NCI-H1694 (cell line): ENCODE data around the gene UFD1.
"Not testable (repeated sequence)": the region's sequence is repeated elsewhere in the genome, so short reads cannot be mapped to it uniquely, and the experiment has no call there.

Experiments
- DNase-seq: peaks from one replicate; lab custom pipeline; 2025; lab: John Stamatoyannopoulos, UW

Gene UFD1

GRCh38 chr22:19448739-19449421, 30.1 kb downstream of the UFD1 start:
- no peak for DNase-seq

- peak; percentile 40 for DNase-seq
Observed at GRCh38 chr22:19448076-19448607, 30.9 kb downstream of the UFD1 start.

- DNase-seq: peak; percentile 87
Observed at GRCh38 chr22:19447330-19448075, 31.5 kb downstream of the UFD1 start, which contains the start of gene C22orf39. C22orf39 (minus strand) TSS chr22:19447711; CDS start chr22:19447688, 23 bp downstream.

GRCh38 chr22:19446603-19447329, 32.2 kb downstream of the UFD1 start:
- DNase-seq: no peak

GRCh38 chr22:19445279-19445982, 33.6 kb downstream of the UFD1 start:
- not testable (repeated sequence) for DNase-seq

GRCh38 chr22:19443544-19444211, 35.3 kb downstream of the UFD1 start:
- DNase-seq: no peak

- no peak for DNase-seq
Observed at GRCh38 chr22:19442166-19442565, 36.8 kb downstream of the UFD1 start.

GRCh38 chr22:19440411-19441195, 38.4 kb downstream of the UFD1 start:
- DNase-seq: no peak

- DNase-seq: peak; percentile 16
Observed at GRCh38 chr22:19438298-19438697, 40.7 kb downstream of the UFD1 start.

- DNase-seq: not testable (repeated sequence)
Observed at GRCh38 chr22:19436444-19437161, 42.4 kb downstream of the UFD1 start.

- no peak for DNase-seq
Observed at GRCh38 chr22:19434829-19435580, 44.0 kb downstream of the UFD1 start.

GRCh38 chr22:19434401-19434800, 44.6 kb downstream of the UFD1 start:
- no peak for DNase-seq

- DNase-seq: peak; percentile 63
Observed at GRCh38 chr22:19432133-19432851, 46.7 kb downstream of the UFD1 start, which contains the start of gene MRPL40. MRPL40 (plus strand) TSS chr22:19432545; CDS start chr22:19432555, 10 bp downstream.

GRCh38 chr22:19431649-19432132, 47.3 kb downstream of the UFD1 start, which contains the start of gene HIRA:
HIRA (minus strand) TSS chr22:19431733; CDS start chr22:19431476, 257 bp downstream.
- DNase-seq: peak; percentile 22

GRCh38 chr22:19430890-19431541, 48.0 kb downstream of the UFD1 start:
- DNase-seq: no peak

- no peak for DNase-seq
Observed at GRCh38 chr22:19429950-19430889, 48.8 kb downstream of the UFD1 start.
